ENCODE measurements around the gene TMC3.
"Not testable (repeated sequence)": the region's sequence is repeated elsewhere in the genome, so short reads cannot be mapped to it uniquely, and the experiment has no call there.

The TMC3 gene

GRCh38 chr15:81373775-81374395 lies at the start of gene TMC3:
Gene TMC3, minus strand, starts transcription at chr15:81374213. Its CDS starts 136 bp downstream, at chr15:81374077.
- DNase-seq: peak; percentile 87

GRCh38 chr15:81421461-81421860 lies 47.4 kb upstream of the TMC3 start:
- no peak for DNase-seq

GRCh38 chr15:81419332-81419943 lies 45.4 kb upstream of the TMC3 start:
- peak; percentile 83 for DNase-seq

- no peak for DNase-seq
These were observed 44.9 kb upstream of the TMC3 start for GRCh38 chr15:81418891-81419290.

- DNase-seq: no peak
These were observed 44.4 kb upstream of the TMC3 start for GRCh38 chr15:81418444-81418843.

- DNase-seq: not testable (repeated sequence)
These were observed 40.4 kb upstream of the TMC3 start for GRCh38 chr15:81414274-81414968.

- no peak for DNase-seq
These were observed 39.8 kb upstream of the TMC3 start for GRCh38 chr15:81413851-81414250.

- DNase-seq: peak; percentile 19
These were observed 38.1 kb upstream of the TMC3 start for GRCh38 chr15:81411969-81412633.

GRCh38 chr15:81411051-81411450 lies 37.0 kb upstream of the TMC3 start:
- peak; percentile 29 for DNase-seq

GRCh38 chr15:81410318-81410753 lies 36.3 kb upstream of the TMC3 start:
- DNase-seq: peak; percentile 95

GRCh38 chr15:81407718-81408117 lies 33.7 kb upstream of the TMC3 start:
- DNase-seq: no peak

GRCh38 chr15:81407176-81407575 lies 33.2 kb upstream of the TMC3 start:
- DNase-seq: no peak

GRCh38 chr15:81400640-81401236 lies 26.7 kb upstream of the TMC3 start:
- DNase-seq: peak; percentile 69

- DNase-seq: no peak
These were observed 25.0 kb upstream of the TMC3 start for GRCh38 chr15:81398910-81399551.

- DNase-seq: no peak
These were observed 24.4 kb upstream of the TMC3 start for GRCh38 chr15:81398456-81398855.

- DNase-seq: no peak
These were observed 20.6 kb upstream of the TMC3 start for GRCh38 chr15:81394603-81395002.

- no peak for DNase-seq
These were observed 17.6 kb upstream of the TMC3 start for GRCh38 chr15:81391657-81392056.

- peak; percentile 18 for DNase-seq
These were observed 14.4 kb upstream of the TMC3 start for GRCh38 chr15:81388436-81388770.

GRCh38 chr15:81387621-81388435 lies 13.8 kb upstream of the TMC3 start:
- DNase-seq: no peak

- no peak for DNase-seq
These were observed 12.9 kb upstream of the TMC3 start for GRCh38 chr15:81386947-81387346.

- no peak for DNase-seq
These were observed 11.7 kb upstream of the TMC3 start for GRCh38 chr15:81385721-81386076.
